ENCODE data around the gene SERPINB4.

Gene SERPINB4

DNA sequence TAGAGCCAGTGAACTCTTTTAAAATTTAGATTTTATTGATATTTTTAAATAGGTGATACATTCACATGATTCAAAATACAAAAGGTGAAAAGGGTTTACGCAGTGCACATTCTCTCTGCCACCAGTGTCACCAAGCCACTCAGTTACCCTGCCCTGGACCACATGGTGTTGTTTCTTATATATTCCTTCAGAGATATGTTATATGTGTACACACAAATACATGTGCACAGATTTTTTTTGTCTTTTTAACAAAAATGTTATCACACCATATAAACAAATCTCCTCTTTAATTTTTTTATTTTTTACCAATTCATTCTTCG, 26.2 kb downstream of the SERPINB4 start:
- no peak overlapping the region for H3K27ac ChIP-seq
- TF ChIP-seq ZFX (IDR thresholded peaks at IDR 0.05), result no peak
- TF ChIP-seq, protein P1, sequence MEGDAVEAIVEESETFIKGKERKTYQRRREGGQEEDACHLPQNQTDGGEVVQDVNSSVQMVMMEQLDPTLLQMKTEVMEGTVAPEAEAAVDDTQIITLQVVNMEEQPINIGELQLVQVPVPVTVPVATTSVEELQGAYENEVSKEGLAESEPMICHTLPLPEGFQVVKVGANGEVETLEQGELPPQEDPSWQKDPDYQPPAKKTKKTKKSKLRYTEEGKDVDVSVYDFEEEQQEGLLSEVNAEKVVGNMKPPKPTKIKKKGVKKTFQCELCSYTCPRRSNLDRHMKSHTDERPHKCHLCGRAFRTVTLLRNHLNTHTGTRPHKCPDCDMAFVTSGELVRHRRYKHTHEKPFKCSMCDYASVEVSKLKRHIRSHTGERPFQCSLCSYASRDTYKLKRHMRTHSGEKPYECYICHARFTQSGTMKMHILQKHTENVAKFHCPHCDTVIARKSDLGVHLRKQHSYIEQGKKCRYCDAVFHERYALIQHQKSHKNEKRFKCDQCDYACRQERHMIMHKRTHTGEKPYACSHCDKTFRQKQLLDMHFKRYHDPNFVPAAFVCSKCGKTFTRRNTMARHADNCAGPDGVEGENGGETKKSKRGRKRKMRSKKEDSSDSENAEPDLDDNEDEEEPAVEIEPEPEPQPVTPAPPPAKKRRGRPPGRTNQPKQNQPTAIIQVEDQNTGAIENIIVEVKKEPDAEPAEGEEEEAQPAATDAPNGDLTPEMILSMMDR (conservative IDR thresholded peaks at IDR 0.05), result no peak

DNA sequence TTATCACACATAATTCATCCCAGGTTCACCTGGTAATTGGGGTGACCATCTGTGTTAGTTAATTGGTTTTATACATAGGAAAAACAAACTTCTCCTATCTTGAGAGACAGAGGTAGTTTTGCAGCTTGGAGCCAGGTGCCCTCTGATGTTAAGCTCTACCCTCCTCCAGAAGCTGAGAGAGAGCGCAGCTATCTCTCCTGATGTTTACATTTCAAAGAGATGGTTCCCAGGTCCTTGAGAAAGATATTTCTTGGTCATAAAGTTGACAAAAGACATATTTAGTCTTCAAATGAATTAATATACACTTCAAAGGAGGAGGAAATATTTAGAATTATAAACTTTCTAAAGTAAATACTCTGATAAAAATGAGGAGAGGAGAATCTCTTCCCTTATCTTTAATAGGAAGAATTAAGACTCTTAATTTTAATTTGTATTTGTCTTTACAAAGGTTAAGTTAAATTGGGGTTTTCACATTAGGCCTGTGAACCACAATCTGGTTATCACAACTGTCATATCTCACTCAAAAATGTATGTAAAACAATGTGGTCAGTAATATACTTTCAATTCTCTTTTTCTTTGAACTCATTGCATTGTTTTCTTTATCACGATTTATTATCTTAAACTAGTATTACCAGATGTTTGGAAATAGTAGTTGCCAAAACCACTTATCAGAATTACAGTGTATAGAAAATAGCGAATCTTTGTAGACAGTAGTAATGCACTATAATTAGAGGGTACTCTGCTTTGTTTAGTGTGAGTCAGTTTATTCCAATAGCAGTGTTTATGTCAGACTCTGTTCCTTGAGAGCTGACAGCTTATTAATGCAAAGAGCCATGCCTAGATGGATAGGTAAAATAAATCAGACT, 26.8 kb downstream of the SERPINB4 start:
- TF ChIP-seq, protein P1 (conservative IDR thresholded peaks at IDR 0.05), result no peak
- TF ChIP-seq ZFX (IDR thresholded peaks at IDR 0.05), result no peak
- H3K27ac ChIP-seq, result no peak overlapping the region

DNA sequence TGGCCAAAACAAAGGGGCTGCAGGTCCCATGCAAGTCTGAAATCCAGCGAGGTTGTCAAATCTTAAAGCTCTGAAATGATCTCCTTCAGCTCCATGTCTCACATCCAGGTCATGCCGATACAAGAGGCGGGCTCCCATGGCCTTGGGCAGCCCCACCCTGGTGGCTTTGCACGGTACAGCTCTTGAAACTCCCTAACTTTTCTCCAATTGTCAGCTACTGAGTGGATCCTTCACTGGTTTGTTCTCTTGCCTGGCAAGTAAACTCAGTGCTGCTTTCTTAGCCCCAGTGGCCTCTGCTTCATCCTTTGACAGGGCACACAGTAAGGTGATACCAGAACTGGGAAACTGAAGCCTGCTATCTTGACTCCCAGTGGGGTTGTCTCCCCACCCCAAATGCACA, 30.6 kb downstream of the SERPINB4 start:
- H3K27ac ChIP-seq, result no peak overlapping the region
- TF ChIP-seq ZFX (IDR thresholded peaks at IDR 0.05), result no peak
- TF ChIP-seq, protein P1 (conservative IDR thresholded peaks at IDR 0.05), result no peak

DNA sequence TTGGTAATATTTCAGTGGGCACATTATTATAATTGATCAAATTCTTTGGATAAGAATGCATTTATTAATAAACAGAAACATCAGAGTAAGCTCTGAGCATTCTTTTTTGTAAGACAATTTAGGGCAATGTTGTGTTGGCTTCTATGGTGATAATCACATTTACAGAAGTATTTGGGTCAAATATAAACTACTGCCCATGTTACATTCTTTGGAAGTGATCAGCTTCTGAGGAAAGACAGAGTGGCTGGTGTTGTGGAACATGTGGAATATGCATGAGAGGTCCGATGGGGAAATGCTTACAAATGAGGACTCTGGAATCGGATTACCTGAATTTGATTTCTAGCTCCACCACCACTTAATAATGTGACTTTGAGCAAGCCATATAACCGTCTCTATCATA, 37.5 kb downstream of the SERPINB4 start:
- no peak for TF ChIP-seq ZFX (IDR thresholded peaks at IDR 0.05)
- TF ChIP-seq, protein P1 (conservative IDR thresholded peaks at IDR 0.05), result no peak
- H3K27ac ChIP-seq, result no peak overlapping the region

DNA sequence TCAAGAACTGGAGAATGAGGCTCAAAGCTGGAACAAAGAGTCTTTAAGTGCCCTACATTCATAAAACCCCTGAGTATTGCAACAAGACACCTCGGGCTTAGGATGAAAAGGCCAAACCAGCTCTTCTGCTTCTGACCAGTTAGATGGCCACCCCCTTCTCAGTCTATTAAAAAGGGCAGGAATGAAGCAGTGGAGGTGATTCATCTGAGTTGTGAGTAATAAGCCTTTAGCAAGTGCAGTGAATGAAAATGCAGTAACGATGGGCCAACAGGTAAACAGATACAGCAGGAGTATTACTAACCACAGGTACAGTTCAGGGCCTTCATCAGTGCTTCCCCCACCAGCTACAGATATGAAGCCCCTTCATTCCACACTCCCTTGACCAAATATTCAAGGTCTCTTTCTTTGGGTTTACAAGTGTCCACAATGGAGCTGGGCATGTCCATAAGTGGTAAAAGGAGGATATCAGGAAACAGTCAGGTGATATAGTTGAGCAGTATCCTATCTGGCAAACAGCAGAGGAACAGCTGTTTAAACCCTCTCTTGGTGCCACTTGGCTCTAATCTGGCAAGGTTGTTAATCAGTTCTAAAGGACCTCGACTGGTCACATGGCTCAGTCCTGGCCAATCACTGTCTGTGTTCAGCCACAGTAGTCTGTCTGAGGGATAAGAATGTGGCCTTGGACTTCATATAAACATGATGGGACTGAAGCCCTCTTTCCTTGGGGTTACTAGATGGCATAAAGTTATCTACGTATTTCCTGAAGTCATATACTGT, 39.1 kb downstream of the SERPINB4 start:
- TF ChIP-seq, protein P1 (conservative IDR thresholded peaks at IDR 0.05), result no peak
- H3K27ac ChIP-seq, result no peak overlapping the region

DNA sequence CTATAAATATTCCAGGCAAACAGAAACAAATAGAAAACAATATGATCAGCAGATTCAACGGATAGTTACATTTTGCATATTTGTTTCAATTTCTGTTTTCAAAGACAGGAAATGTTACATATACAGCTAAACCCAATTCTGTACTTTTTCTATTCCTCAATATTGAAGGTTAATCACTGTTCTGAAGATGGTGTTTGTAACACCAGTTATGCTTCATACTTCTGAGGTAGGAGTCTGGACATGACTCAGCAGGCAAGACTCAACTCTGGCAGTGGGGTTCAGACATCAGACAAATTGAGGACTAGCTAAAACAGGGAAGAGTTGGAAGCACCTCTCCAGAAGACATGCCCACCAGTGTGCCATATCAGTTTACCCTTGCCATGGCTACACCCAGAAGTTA, 40.3 kb downstream of the SERPINB4 start:
- TF ChIP-seq ZFX (IDR thresholded peaks at IDR 0.05), result no peak
- TF ChIP-seq, protein P1 (conservative IDR thresholded peaks at IDR 0.05), result no peak
- no peak overlapping the region for H3K27ac ChIP-seq

DNA sequence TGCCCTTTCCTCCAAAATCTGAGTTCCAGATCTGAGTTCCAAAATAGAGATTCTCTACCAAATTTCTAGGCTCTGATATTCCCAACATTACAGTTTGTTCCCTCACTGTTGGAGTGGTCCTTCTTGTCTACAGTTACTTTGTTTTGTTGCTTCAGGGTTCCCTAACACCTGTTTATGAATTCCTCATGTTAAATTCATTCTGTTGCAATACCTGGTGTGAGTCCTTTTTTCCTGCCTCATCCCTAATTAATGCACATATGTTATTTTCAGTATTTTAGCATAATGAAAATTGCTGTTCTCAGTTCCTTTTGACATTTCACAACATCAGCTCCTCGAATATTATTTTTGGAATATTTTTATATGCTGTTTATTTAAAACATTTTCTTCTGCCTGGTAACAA, 40.7 kb downstream of the SERPINB4 start:
- H3K27ac ChIP-seq, result no peak overlapping the region
- TF ChIP-seq, protein P1 (conservative IDR thresholded peaks at IDR 0.05), result no peak
- TF ChIP-seq ZFX (IDR thresholded peaks at IDR 0.05), result no peak

All from C4-2B (cell line).